AG04450 (cell line): Measurements from ENCODE around the gene OR56A1. TPM values are rescaled to one million over a fixed set of nuclear protein-coding genes. Genes with fewer than 3 reads are reported as not detected.

ENCODE experiments used
- CTCF ChIA-PET: fragments of 300-600, 350-600 bp; formaldehyde crosslinking; extraction: SDS; loops from one replicate; lab custom pipeline; 2022; ENCODE audit warnings: antibody characterized with exemption, inconsistent platforms; lab: Charles Lee
- POLR2A ChIA-PET: fragments of 350-600 bp; formaldehyde crosslinking; extraction: SDS; loops from one replicate; lab custom pipeline; 2021; ENCODE audit warnings: antibody characterized with exemption, inconsistent platforms; lab: Yijun Ruan, JAX
- DNase-seq: peaks from one replicate; pipeline ENCODE4 v3.0.0-alpha.2; 2011; ENCODE audit warnings: low read depth, low spot score
- H3K27ac ChIP-seq: one replicate; pipeline ENCODE4 v1.5.1; 2012; ENCODE audit warnings: low read depth, low read length, control low read depth
- H3K27me3 ChIP-seq: one replicate; pipeline ENCODE4 v1.6.0; 2012; ENCODE audit warnings: low read length; ENCODE audit not compliant: control insufficient read depth, insufficient read depth
- H3K4me3 ChIP-seq: 2 replicates; pipeline ENCODE4 v1.5.1; 2011; ENCODE audit warnings: mild to moderate bottlenecking, low read depth, low read length, control low read depth
- H3K9me3 ChIP-seq: 2 replicates; pipeline ENCODE4 v1.5.1; 2012; ENCODE audit warnings: low read length; ENCODE audit not compliant: control insufficient read depth, insufficient read depth
- polyA plus RNA-seq: library from polyadenylated mRNA; depleted of rRNA; stranded (reverse); fragments of >200 nt; gene quantifications from 2 replicates; pipeline ENCODE4 v1.2.3, GENCODE V29; 2011; rRNA removed
- small RNA-seq: library from RNA; depleted of rRNA; stranded (forward); fragments of <200 nt; gene quantifications from one replicate; pipeline ENCODE3, GENCODE V24; 2012; ENCODE audit warnings: low read depth; ENCODE audit not compliant: insufficient read length
- TF ChIP-seq, protein P1 (sequence below): IDR thresholded peaks from 2 replicates; pipeline ENCODE4 v1.5.1; 2011; ENCODE audit warnings: low read depth, low read length, control low read depth, inconsistent platforms

The OR56A1 gene
- polyA plus RNA-seq, 1 experiment = not detected

- H3K27me3 ChIP-seq = no peaks in the 10 kb centered on the region
- CTCF ChIA-PET = no interaction called here
- TF ChIP-seq, protein P1, sequence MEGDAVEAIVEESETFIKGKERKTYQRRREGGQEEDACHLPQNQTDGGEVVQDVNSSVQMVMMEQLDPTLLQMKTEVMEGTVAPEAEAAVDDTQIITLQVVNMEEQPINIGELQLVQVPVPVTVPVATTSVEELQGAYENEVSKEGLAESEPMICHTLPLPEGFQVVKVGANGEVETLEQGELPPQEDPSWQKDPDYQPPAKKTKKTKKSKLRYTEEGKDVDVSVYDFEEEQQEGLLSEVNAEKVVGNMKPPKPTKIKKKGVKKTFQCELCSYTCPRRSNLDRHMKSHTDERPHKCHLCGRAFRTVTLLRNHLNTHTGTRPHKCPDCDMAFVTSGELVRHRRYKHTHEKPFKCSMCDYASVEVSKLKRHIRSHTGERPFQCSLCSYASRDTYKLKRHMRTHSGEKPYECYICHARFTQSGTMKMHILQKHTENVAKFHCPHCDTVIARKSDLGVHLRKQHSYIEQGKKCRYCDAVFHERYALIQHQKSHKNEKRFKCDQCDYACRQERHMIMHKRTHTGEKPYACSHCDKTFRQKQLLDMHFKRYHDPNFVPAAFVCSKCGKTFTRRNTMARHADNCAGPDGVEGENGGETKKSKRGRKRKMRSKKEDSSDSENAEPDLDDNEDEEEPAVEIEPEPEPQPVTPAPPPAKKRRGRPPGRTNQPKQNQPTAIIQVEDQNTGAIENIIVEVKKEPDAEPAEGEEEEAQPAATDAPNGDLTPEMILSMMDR = no peak
- H3K9me3 ChIP-seq = no peaks in the 10 kb centered on the region
- H3K27ac ChIP-seq = no peak overlapping the region
- no peak overlapping the region for H3K4me3 ChIP-seq
- POLR2A ChIA-PET = interaction anchor here (0.7 kb wide), 1 partner anchor 526 kb away, joined by 3 read pairs; no protein-coding TSS in a partner anchor
- no peak for DNase-seq
These were observed 57.0 kb downstream of the OR56A1 start for GRCh38 chr11:5973530-5973929.

Small RNAs within 50 kb of the gene (small RNA-seq; reads per million reads assigned to genes)
- not detected for gene RNA5SP329

Other genes starting within 250 kb of the OR56A1 start
- gene OR52N5, start 247.4 kb downstream of the OR56A1 start, polyA plus RNA-seq = not detected in 2 replicates
- not detected in 2 replicates for gene OR52N1, start 239.5 kb downstream of the OR56A1 start, polyA plus RNA-seq
- not detected in 2 replicates for gene OR52N2, start 221.8 kb downstream of the OR56A1 start, polyA plus RNA-seq
- not detected in 2 replicates for gene OR52E6, start 188.9 kb downstream of the OR56A1 start, polyA plus RNA-seq
- gene OR52E8, start 173.1 kb downstream of the OR56A1 start, polyA plus RNA-seq = not detected in 2 replicates
- not detected in 2 replicates for gene OR52E4, start 150.1 kb downstream of the OR56A1 start, polyA plus RNA-seq
- not detected in 2 replicates for gene OR52E5, start 137.6 kb downstream of the OR56A1 start, polyA plus RNA-seq
- not detected in 2 replicates for gene OR56A3, start 88.5 kb downstream of the OR56A1 start, polyA plus RNA-seq
- not detected in 2 replicates for gene OR56A5, start 62.3 kb downstream of the OR56A1 start, polyA plus RNA-seq
- not detected in 2 replicates for gene OR52L1, start 43.8 kb downstream of the OR56A1 start, polyA plus RNA-seq
- not detected in 2 replicates for gene OR56A4, start 23.8 kb downstream of the OR56A1 start, polyA plus RNA-seq
- not detected in 2 replicates for gene OR56B4, start 76.9 kb upstream of the OR56A1 start, polyA plus RNA-seq
- not detected in 2 replicates for gene OR52B2, start 139.6 kb upstream of the OR56A1 start, polyA plus RNA-seq
- gene OR52W1, start 168.5 kb upstream of the OR56A1 start, polyA plus RNA-seq = not detected in 2 replicates
- not detected in 2 replicates for gene C11orf42, start 174.8 kb upstream of the OR56A1 start, polyA plus RNA-seq
- gene FHIP1B, start 203.9 kb upstream of the OR56A1 start, polyA plus RNA-seq = 18.9 and 19.8 TPM in 2 replicates
- 0.04 and 0.07 TPM in 2 replicates for gene CNGA4, start 208.3 kb upstream of the OR56A1 start, polyA plus RNA-seq
- not detected in 2 replicates for gene CCKBR, start 229.1 kb upstream of the OR56A1 start, polyA plus RNA-seq